Vagina (tissue), 2 donors: ENCODE results near the gene PRUNE2. TPM values are rescaled to one million over a fixed set of nuclear protein-coding genes. Genes with fewer than 3 reads are reported as not detected.

ENCODE experiments used
- DNase-seq, 2 donors: peaks; one replicate each; pipeline ENCODE4 v3.0.0-alpha.2; 2017; ENCODE audit errors: extremely low spot score in 2 of 2
- H3K27ac ChIP-seq: fragments of 200-600 bp; sonication (generic); one replicate; pipeline ENCODE4 v1.5.1; 2019
- H3K27me3 ChIP-seq: fragments of 200-600 bp; sonication (generic); one replicate; pipeline ENCODE4 v1.5.1; 2019
- H3K36me3 ChIP-seq, 2 donors: fragments of 200-600 bp; sonication (generic); one replicate each; pipeline ENCODE4 v1.5.1; 2017 to 2019
- H3K4me1 ChIP-seq: fragments of 200-600 bp; sonication (generic); one replicate; pipeline ENCODE4 v1.5.1; 2019
- H3K4me3 ChIP-seq, 2 donors: fragments of 200-600 bp; sonication (generic); 1 replicate in 1 of 2; 2 replicates in 1 of 2; pipeline ENCODE4 v1.5.1; 2016 to 2019
- H3K9me3 ChIP-seq: fragments of 200-600 bp; sonication (generic); one replicate; pipeline ENCODE4 v1.5.1; 2019
- POLR2A ChIP-seq, 2 donors: fragments of 450-650 bp; IDR thresholded peaks; one replicate each; pipeline ENCODE4 v1.6.1; 2017; ENCODE audit warnings: antibody characterized with exemption in 2 of 2, mild to moderate bottlenecking in 2 of 2, moderate library complexity in 2 of 2
- POLR2AphosphoS5 ChIP-seq, 2 donors: sonication (generic); formaldehyde crosslinking; IDR thresholded peaks; one replicate each; pipeline ENCODE4 v1.9.0; 2017; ENCODE audit warnings: antibody characterized with exemption in 2 of 2, mild to moderate bottlenecking in 2 of 2, low read depth in 1 of 2; ENCODE audit not compliant: insufficient read depth in 1 of 2
- intact Hi-C: fragments of 100-400 bp; cut with DNase I; formaldehyde crosslinking; loops from one replicate; pipeline ENCODE4 v1.15.1; 2023
- total RNA-seq: library from RNA; depleted of rRNA; stranded (reverse); fragments of >200 nt; gene quantifications from one replicate; pipeline ENCODE4 v1.2.3, GENCODE V29; 2016
- TF ChIP-seq, protein P1 (sequence below), 3 experiments: fragments of 450-650 bp in 2 of 3; fragments of 200-600 bp in 1 of 3; sonication (generic) in 1 of 3; IDR thresholded peaks; one replicate each; pipeline ENCODE4 v1.5.1; 2017 to 2019; ENCODE audit warnings: antibody characterized with exemption in 3 of 3, mild to moderate bottlenecking in 2 of 3, moderate library complexity in 2 of 3

PRUNE2 gene
- total RNA-seq, 1 donor from 2014 or later: 75.6 TPM

DNA sequence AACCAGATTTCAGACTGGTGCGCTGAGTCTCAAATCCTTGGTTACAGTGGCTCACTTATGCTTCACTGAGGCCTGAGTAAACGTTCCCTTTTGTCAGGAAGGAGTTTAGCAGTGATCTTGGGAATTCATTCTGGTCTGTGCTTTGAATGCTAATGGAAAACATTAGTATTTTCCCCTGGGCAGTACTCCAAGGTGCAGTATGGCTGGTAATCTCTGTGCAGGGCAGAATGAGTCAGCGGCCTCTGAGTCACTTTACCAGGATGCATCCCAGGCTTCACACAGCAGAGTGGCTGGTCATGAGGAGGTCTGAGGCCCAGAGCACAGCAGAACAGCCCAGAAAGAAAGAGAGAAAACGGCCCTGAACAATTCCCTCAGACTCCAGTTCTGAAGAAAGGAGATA, 87.6 kb downstream of the PRUNE2 start:
- H3K9me3 ChIP-seq: no peaks in the 10 kb centered on the region
- no peaks in the 10 kb centered on the region for H3K27me3 ChIP-seq
- no peaks in the 10 kb centered on the region for H3K36me3 ChIP-seq
- no peak for DNase-seq
- intact Hi-C loops: no loop called here
- peak in 1 of 2 donors; percentile 92 for TF ChIP-seq POLR2AphosphoS5 (IDR thresholded peaks at IDR 0.05; ENCODE audit: insufficient read depth in 1 of 2, low read depth in 1 of 2)
- TF ChIP-seq, protein P1, sequence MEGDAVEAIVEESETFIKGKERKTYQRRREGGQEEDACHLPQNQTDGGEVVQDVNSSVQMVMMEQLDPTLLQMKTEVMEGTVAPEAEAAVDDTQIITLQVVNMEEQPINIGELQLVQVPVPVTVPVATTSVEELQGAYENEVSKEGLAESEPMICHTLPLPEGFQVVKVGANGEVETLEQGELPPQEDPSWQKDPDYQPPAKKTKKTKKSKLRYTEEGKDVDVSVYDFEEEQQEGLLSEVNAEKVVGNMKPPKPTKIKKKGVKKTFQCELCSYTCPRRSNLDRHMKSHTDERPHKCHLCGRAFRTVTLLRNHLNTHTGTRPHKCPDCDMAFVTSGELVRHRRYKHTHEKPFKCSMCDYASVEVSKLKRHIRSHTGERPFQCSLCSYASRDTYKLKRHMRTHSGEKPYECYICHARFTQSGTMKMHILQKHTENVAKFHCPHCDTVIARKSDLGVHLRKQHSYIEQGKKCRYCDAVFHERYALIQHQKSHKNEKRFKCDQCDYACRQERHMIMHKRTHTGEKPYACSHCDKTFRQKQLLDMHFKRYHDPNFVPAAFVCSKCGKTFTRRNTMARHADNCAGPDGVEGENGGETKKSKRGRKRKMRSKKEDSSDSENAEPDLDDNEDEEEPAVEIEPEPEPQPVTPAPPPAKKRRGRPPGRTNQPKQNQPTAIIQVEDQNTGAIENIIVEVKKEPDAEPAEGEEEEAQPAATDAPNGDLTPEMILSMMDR (IDR thresholded peaks at IDR 0.05): no peak
- peak overlapping the region; percentile 85 for H3K27ac ChIP-seq
- H3K4me1 ChIP-seq: peaks cover 11% of the 10 kb centered on the region
- H3K4me3 ChIP-seq: no peak overlapping the region

DNA sequence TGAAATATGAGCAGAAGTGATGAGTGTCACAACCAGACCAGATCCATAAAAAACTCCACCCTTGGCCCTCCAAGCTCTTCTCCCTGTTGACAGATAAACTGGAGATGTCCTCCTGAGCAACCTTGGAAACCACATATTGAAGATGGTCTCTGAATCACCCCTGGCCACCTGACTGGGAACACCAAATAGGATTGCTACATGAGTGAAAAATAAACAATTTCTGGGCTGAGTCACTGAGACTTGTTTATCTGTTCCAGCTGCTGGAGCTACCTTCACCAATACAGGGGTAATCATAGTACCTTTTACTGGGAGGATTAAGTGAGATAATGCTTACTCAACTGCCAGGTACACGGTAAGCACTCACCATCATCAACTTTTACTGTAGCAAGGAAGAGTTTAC, 88.4 kb downstream of the PRUNE2 start:
- no peaks in the 10 kb centered on the region for H3K9me3 ChIP-seq
- DNase-seq: no peak
- intact Hi-C loops: no loop called here
- H3K27ac ChIP-seq: peak overlapping the region; percentile 85
- no peaks in the 10 kb centered on the region for H3K27me3 ChIP-seq
- H3K36me3 ChIP-seq: no peaks in the 10 kb centered on the region
- no peak overlapping the region for H3K4me3 ChIP-seq
- H3K4me1 ChIP-seq: peaks cover 11% of the 10 kb centered on the region
- TF ChIP-seq, protein P1 (IDR thresholded peaks at IDR 0.05): no peak
- TF ChIP-seq POLR2A (IDR thresholded peaks at IDR 0.05): no peak
- no peak for TF ChIP-seq POLR2AphosphoS5 (IDR thresholded peaks at IDR 0.05; ENCODE audit: insufficient read depth in 1 of 2, low read depth in 1 of 2)

DNA sequence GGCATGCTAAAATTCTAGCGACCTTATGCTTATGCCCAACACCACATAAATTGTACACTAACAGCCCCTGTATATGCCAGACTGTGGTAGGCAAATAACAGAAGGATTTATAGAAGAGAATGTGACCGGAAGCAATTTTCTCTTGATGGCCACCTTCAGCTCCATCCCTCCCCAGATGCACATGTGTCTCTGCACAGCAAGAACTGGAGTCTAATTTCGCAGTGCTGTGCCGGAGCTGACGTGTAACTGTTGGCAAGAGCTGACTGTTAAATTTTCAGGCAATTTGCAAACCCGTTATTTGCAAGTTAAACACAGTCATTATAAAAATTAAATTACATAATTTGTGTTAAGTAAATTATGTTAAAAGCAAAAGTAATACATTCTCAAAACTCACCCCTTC, 93.3 kb downstream of the PRUNE2 start:
- TF ChIP-seq POLR2A (IDR thresholded peaks at IDR 0.05) (no peak), POLR2AphosphoS5 (IDR thresholded peaks at IDR 0.05; ENCODE audit: insufficient read depth in 1 of 2, low read depth in 1 of 2) (no peak)
- TF ChIP-seq, protein P1 (IDR thresholded peaks at IDR 0.05): no peak
- H3K9me3 ChIP-seq: no peaks in the 10 kb centered on the region
- no peak overlapping the region for H3K4me3 ChIP-seq
- H3K36me3 ChIP-seq: no peaks in the 10 kb centered on the region
- H3K27me3 ChIP-seq: no peaks in the 10 kb centered on the region
- no peak for DNase-seq
- H3K4me1 ChIP-seq: peaks cover 5% of the 10 kb centered on the region
- intact Hi-C loops: no loop called here
- H3K27ac ChIP-seq: no peak overlapping the region

DNA sequence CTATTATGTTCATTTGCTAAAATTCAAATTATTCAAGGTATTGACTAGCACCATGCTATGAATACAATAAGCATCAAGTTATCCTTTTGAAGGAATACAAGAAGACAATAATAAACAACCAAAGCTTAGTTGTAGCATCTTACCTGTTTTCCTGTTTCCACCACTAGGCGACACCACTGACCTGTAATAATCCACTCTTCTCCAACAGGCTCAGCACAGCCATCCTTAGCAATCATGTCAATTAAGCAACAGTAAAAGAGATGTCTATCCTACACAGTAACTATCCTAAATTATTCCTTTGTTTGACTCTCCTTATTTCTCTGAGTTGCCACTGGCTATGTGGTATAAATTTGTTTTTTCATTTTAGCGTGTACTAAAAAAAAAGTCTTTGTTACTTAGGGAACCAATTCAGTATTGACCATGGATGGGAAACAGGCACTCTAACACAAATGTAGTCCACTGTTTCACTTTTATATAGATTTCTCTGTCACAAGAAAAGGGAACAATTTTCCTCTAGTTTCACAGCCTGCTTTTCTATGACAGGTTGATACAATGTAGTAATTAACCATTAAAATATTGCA, 95.4 kb downstream of the PRUNE2 start:
- Histone ChIP-seq H3K4me1 (no peaks in the 10 kb centered on the region), H3K4me3 (no peak overlapping the region), H3K27me3 (no peaks in the 10 kb centered on the region), H3K27ac (no peak overlapping the region), H3K36me3 (no peaks in the 10 kb centered on the region), H3K9me3 (no peaks in the 10 kb centered on the region)
- intact Hi-C loops: no loop called here
- TF ChIP-seq POLR2AphosphoS5 (IDR thresholded peaks at IDR 0.05; ENCODE audit: insufficient read depth in 1 of 2, low read depth in 1 of 2) (no peak), POLR2A (IDR thresholded peaks at IDR 0.05) (no peak)
- TF ChIP-seq, protein P1 (IDR thresholded peaks at IDR 0.05): peak; percentile 43 to 74 (median 51)
- no peak for DNase-seq

DNA sequence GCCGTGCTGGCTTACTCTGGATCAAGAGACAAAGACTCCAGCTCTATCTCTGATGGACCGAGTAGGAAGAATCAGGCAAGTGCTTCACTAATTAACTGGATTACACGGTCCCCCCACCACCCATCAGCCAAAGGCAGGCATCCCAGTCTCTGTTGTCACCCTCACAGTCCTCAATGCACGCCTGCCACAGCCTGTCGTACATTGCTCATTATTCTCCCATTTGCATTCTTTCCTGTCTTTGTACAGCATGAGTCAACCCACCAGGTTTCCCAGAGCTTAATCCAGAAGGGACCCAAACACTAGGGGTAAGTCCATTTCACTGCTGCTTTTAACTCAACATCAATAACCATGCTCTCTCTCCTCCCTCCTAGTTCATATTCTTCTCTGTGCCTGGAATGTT, 97.3 kb downstream of the PRUNE2 start:
- intact Hi-C loops: loop anchor here (5.0 kb wide), 1 partner anchor 189 kb away; no protein-coding TSS in a partner anchor
- Histone ChIP-seq H3K36me3 (no peaks in the 10 kb centered on the region), H3K27me3 (no peaks in the 10 kb centered on the region), H3K9me3 (no peaks in the 10 kb centered on the region), H3K4me1 (no peaks in the 10 kb centered on the region), H3K27ac (no peak overlapping the region), H3K4me3 (no peak overlapping the region)
- no peak for TF ChIP-seq POLR2A (IDR thresholded peaks at IDR 0.05)
- TF ChIP-seq, protein P1 (IDR thresholded peaks at IDR 0.05): no peak
- no peak for TF ChIP-seq POLR2AphosphoS5 (IDR thresholded peaks at IDR 0.05; ENCODE audit: insufficient read depth in 1 of 2, low read depth in 1 of 2)
- DNase-seq: no peak
